ENCODE data around the gene LAMC3. TPM values are rescaled to one million over a fixed set of nuclear protein-coding genes. Genes with fewer than 3 reads are reported as not detected.

The LAMC3 gene
- total RNA-seq, 1 donor from 2014 or later = not detected

GRCh38 chr9:131076347-131077195 is 67.6 kb downstream of the LAMC3 start:
- Histone ChIP-seq H4K20me1 (ENCODE audit: low read depth) (no peaks in the 10 kb centered on the region), H3K4me2 (no peak overlapping the region), H3K27me3 (no peaks in the 10 kb centered on the region), H3K79me2 (ENCODE audit: low read depth) (no peaks in the 10 kb centered on the region), H3K27ac (no peak overlapping the region), H3F3A (ENCODE audit: low read depth) (no peaks in the 10 kb centered on the region), H2AFZ (replicated peaks) (peak overlapping the region; percentile 82), H3K9ac (no peak overlapping the region), H3K9me3 (ENCODE audit: low read depth) (no peaks in the 10 kb centered on the region), H3K4me3 (no peak overlapping the region), H3K4me1 (no peaks in the 10 kb centered on the region), H3K36me3 (no peaks in the 10 kb centered on the region)
- Mint-ChIP-seq H3K9me3 (no peaks in the 10 kb centered on the region), H3K27me3 (ENCODE audit: insufficient read depth, low read depth) (peaks cover 2% of the 10 kb centered on the region), H3K4me3 (no peak overlapping the region), H3K36me3 (no peaks in the 10 kb centered on the region), H3K27ac (no peak overlapping the region), H3K4me1 (peaks cover 2% of the 10 kb centered on the region)
- TF ChIP-seq EZH2 (IDR thresholded peaks at IDR 0.05) = no peak
- TF ChIP-seq, protein P1, sequence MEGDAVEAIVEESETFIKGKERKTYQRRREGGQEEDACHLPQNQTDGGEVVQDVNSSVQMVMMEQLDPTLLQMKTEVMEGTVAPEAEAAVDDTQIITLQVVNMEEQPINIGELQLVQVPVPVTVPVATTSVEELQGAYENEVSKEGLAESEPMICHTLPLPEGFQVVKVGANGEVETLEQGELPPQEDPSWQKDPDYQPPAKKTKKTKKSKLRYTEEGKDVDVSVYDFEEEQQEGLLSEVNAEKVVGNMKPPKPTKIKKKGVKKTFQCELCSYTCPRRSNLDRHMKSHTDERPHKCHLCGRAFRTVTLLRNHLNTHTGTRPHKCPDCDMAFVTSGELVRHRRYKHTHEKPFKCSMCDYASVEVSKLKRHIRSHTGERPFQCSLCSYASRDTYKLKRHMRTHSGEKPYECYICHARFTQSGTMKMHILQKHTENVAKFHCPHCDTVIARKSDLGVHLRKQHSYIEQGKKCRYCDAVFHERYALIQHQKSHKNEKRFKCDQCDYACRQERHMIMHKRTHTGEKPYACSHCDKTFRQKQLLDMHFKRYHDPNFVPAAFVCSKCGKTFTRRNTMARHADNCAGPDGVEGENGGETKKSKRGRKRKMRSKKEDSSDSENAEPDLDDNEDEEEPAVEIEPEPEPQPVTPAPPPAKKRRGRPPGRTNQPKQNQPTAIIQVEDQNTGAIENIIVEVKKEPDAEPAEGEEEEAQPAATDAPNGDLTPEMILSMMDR (IDR thresholded peaks at IDR 0.05) = no peak
- no peak for TF ChIP-seq EZH2phosphoT487 (IDR thresholded peaks at IDR 0.05)
- no peak for DNase-seq (ENCODE audit: low spot score)

GRCh38 chr9:131078427-131079366 is 69.7 kb downstream of the LAMC3 start:
- H3K4me2 ChIP-seq = no peak overlapping the region
- H3K79me2 ChIP-seq (ENCODE audit: low read depth) = no peaks in the 10 kb centered on the region
- H3K9ac ChIP-seq = no peak overlapping the region
- H3K27ac ChIP-seq = no peak overlapping the region
- Mint-ChIP-seq H3K27ac (no peak overlapping the region), H3K4me1 (no peaks in the 10 kb centered on the region), H3K36me3 (no peaks in the 10 kb centered on the region), H3K4me3 (no peak overlapping the region), H3K27me3 (ENCODE audit: insufficient read depth, low read depth) (peaks cover 2% of the 10 kb centered on the region), H3K9me3 (no peaks in the 10 kb centered on the region)
- H3F3A ChIP-seq (ENCODE audit: low read depth) = no peaks in the 10 kb centered on the region
- H3K4me3 ChIP-seq = no peak overlapping the region
- no peaks in the 10 kb centered on the region for H3K4me1 ChIP-seq
- H3K27me3 ChIP-seq = no peaks in the 10 kb centered on the region
- no peak overlapping the region for H2AFZ ChIP-seq (replicated peaks)
- TF ChIP-seq EZH2 (IDR thresholded peaks at IDR 0.05) (no peak), EZH2phosphoT487 (IDR thresholded peaks at IDR 0.05) (no peak)
- TF ChIP-seq, protein P1 (IDR thresholded peaks at IDR 0.05) = no peak
- H3K36me3 ChIP-seq = no peaks in the 10 kb centered on the region
- no peaks in the 10 kb centered on the region for H4K20me1 ChIP-seq (ENCODE audit: low read depth)
- no peak for DNase-seq (ENCODE audit: low spot score)
- no peaks in the 10 kb centered on the region for H3K9me3 ChIP-seq (ENCODE audit: low read depth)

- Histone ChIP-seq H3F3A (ENCODE audit: low read depth) (no peaks in the 10 kb centered on the region), H2AFZ (replicated peaks) (no peak overlapping the region), H3K9ac (no peak overlapping the region), H3K4me1 (no peaks in the 10 kb centered on the region), H3K27me3 (no peaks in the 10 kb centered on the region), H3K4me3 (no peak overlapping the region), H3K36me3 (no peaks in the 10 kb centered on the region), H3K9me3 (ENCODE audit: low read depth) (no peaks in the 10 kb centered on the region), H4K20me1 (ENCODE audit: low read depth) (no peaks in the 10 kb centered on the region), H3K79me2 (ENCODE audit: low read depth) (no peaks in the 10 kb centered on the region), H3K4me2 (no peak overlapping the region), H3K27ac (no peak overlapping the region)
- Mint-ChIP-seq H3K9me3 (no peaks in the 10 kb centered on the region), H3K27ac (no peak overlapping the region), H3K4me1 (no peaks in the 10 kb centered on the region), H3K4me3 (no peak overlapping the region), H3K36me3 (no peaks in the 10 kb centered on the region), H3K27me3 (ENCODE audit: insufficient read depth, low read depth) (peaks cover 7% of the 10 kb centered on the region)
- TF ChIP-seq EZH2 (IDR thresholded peaks at IDR 0.05) (no peak), EZH2phosphoT487 (IDR thresholded peaks at IDR 0.05) (no peak)
- TF ChIP-seq, protein P1 (IDR thresholded peaks at IDR 0.05) = no peak
- DNase-seq (ENCODE audit: low spot score) = no peak
These were observed 71.6 kb downstream of the LAMC3 start for GRCh38 chr9:131080589-131080988.

Data from neural progenitor cell (in vitro differentiated cells).